ENCODE results near the gene SAMD14. TPM values are rescaled to one million over a fixed set of nuclear protein-coding genes. Genes with fewer than 3 reads are reported as not detected.
A peak's percentile ranks its signal among the peaks of the same experiment; 100 is the strongest.

Gene SAMD14
- total and polyA plus RNA-seq, 2 of the 4 experiments (the other 2 are of a cell fraction) = 1.4 to 6.2 TPM

- TF ChIP-seq POLR2A (IDR thresholded peaks at IDR 0.05; ENCODE audit: low read depth, low read length) = no peak; the same call in 1 of the 2 replicates
- no peak for TF ChIP-seq RAD21 (IDR thresholded peaks at IDR 0.05; ENCODE audit: low read length)
- peak; percentile 72 for TF ChIP-seq MAZ (IDR thresholded peaks at IDR 0.05; ENCODE audit: borderline replicate concordance, low read depth, low read length)
- no peak for TF ChIP-seq MAFK (IDR thresholded peaks at IDR 0.05; ENCODE audit: low read depth, low read length)
These were observed 48.2 kb upstream of the SAMD14 start (continued) for GRCh38 chr17:50177983-50178834.

DNA sequence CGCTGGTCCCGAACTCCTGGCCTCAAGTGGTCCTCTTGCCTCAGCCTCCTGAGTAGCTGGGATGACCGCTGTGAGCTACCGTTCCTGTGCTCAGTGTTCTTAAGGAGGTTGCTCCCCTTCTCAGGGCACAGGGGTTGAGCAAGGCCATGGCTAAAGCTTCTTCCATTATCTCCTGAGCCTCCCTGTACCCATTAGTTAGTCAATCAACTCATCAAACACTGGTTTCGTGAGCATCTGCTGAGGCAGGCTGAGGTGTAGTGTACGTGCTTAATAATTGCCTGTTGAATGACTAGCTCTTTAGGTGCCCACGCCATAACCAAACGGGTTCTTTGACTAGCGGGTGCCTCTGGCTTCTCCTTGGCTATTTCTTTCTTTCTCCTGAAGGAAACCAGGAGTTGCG is 47.5 kb upstream of the SAMD14 start:
- peaks cover 12% of the 10 kb centered on the region for H3K36me3 ChIP-seq (ENCODE audit: control insufficient read depth, insufficient read depth, low read length)
- H4K8ac ChIP-seq (ENCODE audit: low read depth in 2 of 2, low read length in 2 of 2) = peak overlapping the region; percentile 91 to 93
- peak overlapping the region; percentile 90 for H3K18ac ChIP-seq (ENCODE audit: low read depth, low read length)
- ChIA-PET POLR2A (ENCODE audit: unreplicated experiment) (interaction anchor here (0.6 to 2.8 kb wide), 6 partner anchors 15 to 129 kb away, joined by 3 to 13 read pairs (median 4); partner anchors contain the start of gene COL1A1), CTCF (interaction anchor here (1.1 to 3.0 kb wide), 5 partner anchors 8 to 115 kb away, joined by 4 to 13 read pairs (median 6); no protein-coding TSS in a partner anchor)
- H3K27ac ChIP-seq (ENCODE audit: insufficient read depth, low read length) = peak overlapping the region; percentile 84
- WGBS, 2 experiments (ENCODE audit: extremely low coverage in 2 of 2, insufficient read length in 1 of 2) = 88% methylated on average over 6 of the region's 10 CpGs; no CpG with 5 or more reads in 1 of the 2 experiments
- H2AK5ac ChIP-seq (ENCODE audit: low read depth, low read length) = peak overlapping the region; percentile 99
- H4K91ac ChIP-seq (ENCODE audit: insufficient read depth, low read depth, low read length) = peak overlapping the region; percentile 93
- H3K23ac ChIP-seq (ENCODE audit: low read depth, low read length) = peak overlapping the region; percentile 97
- H2AK9ac ChIP-seq (replicated peaks; ENCODE audit: low read depth, low read length, poor library complexity) = peak overlapping the region; percentile 89
- H3K9ac ChIP-seq (ENCODE audit: low read depth, low read length) = peak overlapping the region; percentile 59
- H3K9me1 ChIP-seq (ENCODE audit: insufficient read depth, low read length) = peaks cover 23% of the 10 kb centered on the region
- H3K4me1 ChIP-seq (ENCODE audit: control insufficient read depth, insufficient read depth, low read length) = peaks cover 34% of the 10 kb centered on the region
- peak overlapping the region; percentile 80 for H4K5ac ChIP-seq (ENCODE audit: low read depth, low read length)
- peaks cover 32% of the 10 kb centered on the region for H4K20me1 ChIP-seq (ENCODE audit: insufficient read depth, low read length)
- no TSS peak for BruUV-seq (replicated peaks)
- peak overlapping the region; percentile 92 for H3K14ac ChIP-seq (replicated peaks; ENCODE audit: low read depth, low read length)
- H2BK20ac ChIP-seq (ENCODE audit: low read depth, low read length) = peak overlapping the region; percentile 85
- H3K4ac ChIP-seq (ENCODE audit: low read depth, low read length) = peak overlapping the region; percentile 98
- H2BK5ac ChIP-seq (ENCODE audit: low read depth, low read length, poor library complexity, severe bottlenecking) = peak overlapping the region; percentile 95
- ATAC-seq (ENCODE audit: low read depth) = no peak
- H3K27me3 ChIP-seq (ENCODE audit: control insufficient read depth, insufficient read depth, low read length) = no peaks in the 10 kb centered on the region
- H2AFZ ChIP-seq (replicated peaks; ENCODE audit: low read length, poor library complexity) = peak overlapping the region; percentile 79
- peak overlapping the region; percentile 91 for H2BK120ac ChIP-seq (ENCODE audit: low read depth, low read length)
- peaks cover 17 to 34% of the 10 kb centered on the region in 2 experiments; a peak in 3 of 4 replicates for H3K79me1 ChIP-seq (ENCODE audit: low read depth in 1 of 2, low read length in 2 of 2)
- H3K56ac ChIP-seq (ENCODE audit: extremely low read depth, insufficient read depth, low read length) = peak overlapping the region; percentile 50; the same call in 1 of the 2 replicates
- dilution Hi-C loops (cut with HindIII; ENCODE audit: low sequenced_read_pairs, unreplicated experiment) = no loop called here
- H3K9me3 ChIP-seq (ENCODE audit: control insufficient read depth, insufficient read depth, low read length) = no peaks in the 10 kb centered on the region
- TF ChIP-seq POLR2A (IDR thresholded peaks at IDR 0.05; ENCODE audit: low read depth, low read length) (0 out of 2 replicates have a peak, but pooled peaks have one; percentile 36), FOS (IDR thresholded peaks at IDR 0.05; ENCODE audit: low read depth, low read length) (no peak), MXI1 (IDR thresholded peaks at IDR 0.05; ENCODE audit: borderline replicate concordance, low read depth, low read length) (no peak)
- DNase-seq = no peak
- H3K4me3 ChIP-seq (ENCODE audit: insufficient read depth, low read depth, low read length) = no peak overlapping the region
- H2BK15ac ChIP-seq (ENCODE audit: low read depth, low read length) = peak overlapping the region; percentile 97; the same call in 2 of the 3 replicates
- H3K4me2 ChIP-seq (ENCODE audit: low read depth, low read length) = peak overlapping the region; percentile 18
- intact Hi-C loops (cut with micrococcal nuclease) = no loop called here
- in situ Hi-C loops (cut with MboI; ENCODE audit: low sequenced_read_pairs) = loop anchor here (10.0 kb wide), 1 partner anchor 107 kb away; no protein-coding TSS in a partner anchor
